Measurements from ENCODE around the gene PGF. TPM values are rescaled to one million over a fixed set of nuclear protein-coding genes. Genes with fewer than 3 reads are reported as not detected.

The PGF gene
- total RNA-seq, 2 donors from 2014 or later: 0.40 to 0.48 TPM

DNA sequence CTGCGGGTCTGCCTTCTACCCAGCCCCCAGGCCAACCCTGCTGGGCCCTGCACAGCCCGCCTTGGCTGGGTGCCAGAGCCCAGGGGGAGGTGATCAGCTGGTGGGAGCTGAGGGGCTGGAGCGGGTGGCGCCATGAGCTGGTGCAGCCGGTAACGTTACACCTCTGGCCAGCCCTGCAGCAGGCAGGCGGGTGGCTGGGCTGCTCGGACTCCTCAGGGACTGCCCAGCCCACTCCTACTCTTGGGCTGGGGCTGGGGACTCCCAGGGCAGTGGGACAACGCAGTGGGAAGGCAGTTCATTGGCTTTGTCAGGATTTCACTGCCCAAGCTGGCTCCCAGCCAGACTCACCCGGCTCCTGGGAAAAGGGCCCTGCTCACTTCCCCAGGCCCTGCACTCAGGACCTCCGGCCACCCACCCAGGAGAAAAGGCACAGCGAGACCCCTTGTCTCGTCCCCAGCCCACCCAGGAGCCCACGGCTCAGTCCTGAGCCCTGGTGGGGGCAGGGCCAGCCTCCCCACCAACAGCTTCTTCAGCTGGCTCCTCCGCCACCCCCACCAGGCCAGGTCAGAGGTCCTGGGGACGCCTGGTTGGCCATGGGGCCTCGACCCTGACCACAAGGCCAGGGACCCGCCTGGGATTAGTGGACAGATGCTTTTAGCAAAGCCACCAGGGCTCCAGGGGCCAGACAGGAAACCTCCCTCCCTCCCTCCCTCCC, 1.0 kb downstream of the PGF start:
- no peaks in the 10 kb centered on the region for H3K36me3 Mint-ChIP-seq (ENCODE audit: low read depth)
- peaks cover 4% of the 10 kb centered on the region for H3K27me3 Mint-ChIP-seq
- no peak overlapping the region for H3K27ac Mint-ChIP-seq
- no peak for ATAC-seq (replicated peaks)
- peak overlapping the region; percentile 33 for H3K4me3 Mint-ChIP-seq
- H3K4me1 Mint-ChIP-seq: peaks cover 4% of the 10 kb centered on the region
- H3K9me3 Mint-ChIP-seq: no peaks in the 10 kb centered on the region

DNA sequence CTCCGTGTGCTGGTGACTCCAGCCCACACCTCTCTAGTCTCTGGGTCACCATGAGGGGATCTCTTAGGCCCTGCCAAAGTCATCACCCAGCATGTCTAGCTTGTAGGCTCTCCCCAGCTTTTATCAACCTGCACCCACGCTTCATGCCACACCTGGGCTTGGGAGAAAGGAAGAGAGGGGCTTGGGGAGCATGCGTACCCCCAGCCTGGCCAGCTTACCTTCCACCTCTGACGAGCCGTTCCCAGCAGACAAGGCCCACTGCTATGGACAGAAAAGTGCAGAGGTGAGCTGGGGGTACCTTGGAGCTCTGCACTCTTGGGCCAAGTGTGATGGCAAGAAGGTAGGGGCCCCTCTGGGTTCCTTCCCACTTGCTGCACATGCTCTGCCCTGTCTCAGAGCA, 1.7 kb downstream of the PGF start:
- Mint-ChIP-seq H3K4me1 (peaks cover 4% of the 10 kb centered on the region), H3K27ac (no peak overlapping the region), H3K27me3 (peaks cover 4% of the 10 kb centered on the region), H3K4me3 (no peak overlapping the region), H3K36me3 (ENCODE audit: low read depth) (no peaks in the 10 kb centered on the region), H3K9me3 (no peaks in the 10 kb centered on the region)
- no peak for ATAC-seq (replicated peaks)

DNA sequence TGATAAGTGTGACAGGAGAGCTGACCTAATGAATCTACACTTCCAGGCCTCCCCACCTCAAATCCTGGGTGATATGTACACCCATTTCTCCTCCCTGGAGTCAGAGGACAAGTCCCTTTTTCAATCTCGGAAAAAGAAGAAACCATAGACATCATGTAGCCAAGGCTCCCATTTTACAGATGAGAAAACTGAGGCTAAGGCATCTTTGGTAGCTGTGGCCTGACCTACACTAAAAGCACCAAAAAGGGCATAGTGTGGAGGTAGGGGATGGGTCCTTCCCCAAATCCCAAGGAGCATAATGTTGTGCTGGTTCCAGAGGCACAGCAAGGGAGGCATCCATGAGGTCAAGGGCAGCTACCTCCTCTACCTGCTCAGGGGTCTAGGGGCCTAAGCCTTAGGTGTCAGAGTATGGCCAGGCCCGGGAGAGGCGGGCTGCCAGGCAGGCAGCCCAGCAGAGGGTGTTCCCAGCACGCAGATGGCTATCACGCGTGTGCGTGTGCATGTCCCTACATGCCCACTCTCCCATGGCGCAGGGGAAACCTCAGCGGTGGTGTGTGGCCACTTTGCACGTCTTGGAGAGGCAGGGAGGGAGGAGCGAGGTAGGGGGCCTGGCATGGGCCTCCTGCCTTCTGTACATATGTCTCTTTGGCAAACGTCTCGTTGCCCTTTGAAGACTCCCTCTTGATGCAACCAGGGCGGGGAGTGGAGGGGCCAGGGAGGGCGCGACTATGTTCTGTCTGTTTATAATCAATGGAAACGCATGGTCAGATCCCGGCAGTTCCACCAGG, 2.5 kb downstream of the PGF start:
- no peak for ATAC-seq (replicated peaks)
- Mint-ChIP-seq H3K9me3 (no peaks in the 10 kb centered on the region), H3K36me3 (ENCODE audit: low read depth) (no peaks in the 10 kb centered on the region), H3K4me3 (no peak overlapping the region), H3K27me3 (peaks cover 4% of the 10 kb centered on the region), H3K4me1 (peaks cover 4% of the 10 kb centered on the region), H3K27ac (no peak overlapping the region)

DNA sequence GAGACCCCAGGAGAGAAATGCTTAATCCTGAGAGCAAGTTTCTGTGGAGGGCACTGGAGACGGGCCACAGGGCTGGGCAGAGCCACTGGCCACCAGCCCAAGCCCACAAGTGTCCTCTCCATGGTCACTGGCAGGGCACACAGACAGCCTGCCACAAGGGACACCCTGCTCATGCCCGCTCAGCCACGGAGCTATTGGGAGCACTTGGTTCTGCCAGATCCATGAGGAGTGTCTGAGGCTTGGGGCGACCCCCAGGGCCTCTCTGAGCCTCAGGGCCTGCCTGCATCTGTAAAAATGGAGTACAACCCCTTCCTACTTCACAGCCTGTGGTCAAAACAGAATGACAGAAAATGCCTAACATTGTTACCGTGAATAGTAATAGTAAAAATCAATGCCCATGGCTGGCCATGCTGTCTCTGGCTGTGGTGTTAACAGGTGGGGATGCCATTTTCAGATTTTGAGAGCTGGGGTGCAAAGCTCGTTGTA, 3.2 kb downstream of the PGF start:
- no peak for ATAC-seq (replicated peaks)
- Mint-ChIP-seq H3K4me3 (no peak overlapping the region), H3K4me1 (peaks cover 4% of the 10 kb centered on the region), H3K9me3 (no peaks in the 10 kb centered on the region), H3K36me3 (ENCODE audit: low read depth) (no peaks in the 10 kb centered on the region), H3K27ac (no peak overlapping the region), H3K27me3 (peaks cover 4% of the 10 kb centered on the region)

DNA sequence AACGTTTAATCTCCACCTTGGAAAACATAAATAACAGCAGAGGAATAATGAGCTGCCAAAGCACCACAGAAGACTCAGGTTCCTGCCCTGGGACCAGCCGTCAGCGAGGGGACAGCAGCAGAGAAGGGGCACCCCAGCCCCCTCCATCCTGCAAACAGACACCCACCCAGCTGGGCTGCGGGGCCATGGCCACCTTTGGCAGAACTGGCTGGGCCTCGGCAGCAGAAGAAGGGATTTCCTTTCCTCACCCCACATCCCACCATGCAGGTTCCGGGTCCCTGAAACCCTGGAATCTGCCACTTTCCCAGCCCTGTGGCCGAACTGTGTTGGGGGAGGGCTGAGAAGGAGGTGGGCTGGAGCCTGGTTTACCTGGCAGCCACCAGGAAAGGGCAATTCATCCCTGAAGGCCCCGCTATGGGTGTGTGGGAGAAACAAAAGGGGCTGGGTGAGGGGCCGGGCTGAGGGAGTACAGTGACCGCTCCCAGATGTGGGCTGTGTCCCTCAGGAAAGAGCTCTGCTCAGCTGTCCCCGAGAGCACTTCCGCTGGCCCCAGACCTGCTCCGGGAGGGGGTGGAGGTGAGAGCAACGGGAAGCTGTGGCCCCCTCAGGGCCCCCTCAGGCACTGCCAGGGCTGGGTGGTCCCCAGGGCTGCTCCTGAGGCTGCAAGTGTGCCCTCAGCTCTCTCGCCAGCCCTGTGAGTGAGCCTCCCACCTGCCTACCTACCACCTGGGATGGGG, 3.8 kb downstream of the PGF start:
- ATAC-seq (replicated peaks): no peak
- no peak overlapping the region for H3K4me3 Mint-ChIP-seq
- peaks cover 6% of the 10 kb centered on the region for H3K4me1 Mint-ChIP-seq
- no peak overlapping the region for H3K27ac Mint-ChIP-seq
- H3K27me3 Mint-ChIP-seq: peaks cover 4% of the 10 kb centered on the region
- H3K36me3 Mint-ChIP-seq (ENCODE audit: low read depth): no peaks in the 10 kb centered on the region
- no peaks in the 10 kb centered on the region for H3K9me3 Mint-ChIP-seq

DNA sequence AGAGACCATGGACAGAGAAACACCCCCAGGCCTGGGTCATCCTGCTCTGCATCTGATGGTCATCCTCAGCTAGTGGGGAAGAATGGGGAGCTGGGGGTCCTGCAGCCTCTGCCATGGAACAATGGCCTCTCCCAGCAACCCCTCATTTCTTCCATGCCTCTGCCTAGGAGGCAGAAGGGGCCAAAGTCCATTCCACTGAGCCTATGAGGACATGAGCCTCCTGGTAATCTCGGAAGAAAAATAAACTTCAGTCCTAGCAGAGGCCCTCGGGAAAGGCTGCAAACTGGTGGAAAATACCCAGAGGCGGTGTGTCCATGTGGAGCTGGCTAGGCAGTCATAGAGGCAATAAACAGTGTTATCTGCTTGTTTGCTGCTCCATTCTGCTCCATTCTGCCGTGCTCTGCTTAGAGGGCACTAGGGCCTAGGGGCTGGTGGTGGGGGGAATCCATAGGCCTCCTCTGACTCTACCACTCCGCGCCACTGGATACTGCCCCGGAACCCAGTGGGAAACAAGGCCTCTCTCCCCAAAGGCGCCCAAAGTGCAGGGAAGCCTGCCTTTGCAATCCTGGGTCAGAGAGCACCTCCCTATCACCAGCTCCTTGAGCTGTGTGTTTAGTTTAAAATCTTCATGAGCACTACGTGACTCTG, 4.5 kb downstream of the PGF start:
- Mint-ChIP-seq H3K27ac (no peak overlapping the region), H3K36me3 (ENCODE audit: low read depth) (no peaks in the 10 kb centered on the region), H3K4me3 (no peak overlapping the region), H3K27me3 (no peaks in the 10 kb centered on the region), H3K9me3 (no peaks in the 10 kb centered on the region), H3K4me1 (peaks cover 8% of the 10 kb centered on the region)
- no peak for ATAC-seq (replicated peaks)

DNA sequence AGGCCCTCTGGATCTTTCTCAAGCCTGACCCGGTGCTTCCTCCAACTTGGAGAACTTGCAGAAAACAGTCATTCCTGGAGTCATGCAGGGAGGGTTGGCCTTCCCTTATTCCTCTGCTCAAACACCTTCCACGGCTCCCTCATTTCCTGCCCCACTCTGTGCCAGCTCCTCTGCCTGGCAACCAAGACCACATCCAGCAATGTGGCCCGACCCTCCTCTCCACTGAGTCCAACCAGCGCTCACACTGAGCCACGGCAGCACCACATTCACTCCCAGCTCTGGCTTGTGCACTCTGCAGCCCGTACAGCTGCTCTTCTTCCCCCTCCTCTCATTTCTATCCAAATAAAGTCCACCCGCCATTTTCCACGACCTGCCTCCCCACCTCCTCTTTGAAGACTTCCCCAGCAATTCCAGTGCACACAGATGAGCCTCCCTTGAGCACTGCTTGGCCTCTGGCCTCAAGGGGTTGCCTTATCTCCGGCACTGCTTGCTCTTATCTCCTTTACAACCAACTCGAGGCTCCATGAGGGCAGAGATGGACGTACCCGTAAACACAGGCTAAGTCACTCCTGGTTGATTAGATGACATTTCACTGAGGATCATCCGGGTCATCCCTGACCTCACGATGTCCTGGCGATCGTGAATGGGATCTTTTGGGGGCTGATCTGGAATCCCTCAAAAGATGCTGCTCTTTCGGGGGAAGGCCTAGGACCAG, 5.4 kb downstream of the PGF start:
- ATAC-seq (replicated peaks): no peak
- Mint-ChIP-seq H3K27ac (no peak overlapping the region), H3K27me3 (no peaks in the 10 kb centered on the region), H3K9me3 (no peaks in the 10 kb centered on the region), H3K4me1 (peaks cover 8% of the 10 kb centered on the region), H3K4me3 (no peak overlapping the region), H3K36me3 (ENCODE audit: low read depth) (no peaks in the 10 kb centered on the region)

DNA sequence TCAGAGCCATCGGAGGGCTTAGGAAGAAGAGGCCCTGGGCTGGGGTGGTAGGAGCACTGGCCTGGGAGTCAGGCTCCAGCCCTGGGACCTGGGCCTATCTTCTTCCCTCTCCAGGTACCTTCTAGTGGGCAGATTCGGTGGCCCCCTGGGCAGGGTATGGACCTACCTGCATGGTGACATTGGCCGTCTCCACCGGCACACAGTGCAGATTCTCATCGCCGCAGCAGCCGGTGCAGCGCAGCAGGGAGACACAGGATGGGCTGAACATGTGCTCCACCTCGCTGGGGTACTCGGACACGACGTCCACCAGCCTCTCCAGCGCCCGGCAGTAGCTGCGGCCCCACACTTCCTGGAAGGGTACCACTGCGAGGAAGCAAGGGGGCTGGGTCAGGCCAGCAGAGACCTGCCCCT, 6.2 kb downstream of the PGF start:
- Mint-ChIP-seq H3K27ac (no peak overlapping the region), H3K27me3 (no peaks in the 10 kb centered on the region), H3K4me3 (no peak overlapping the region), H3K36me3 (ENCODE audit: low read depth) (no peaks in the 10 kb centered on the region), H3K9me3 (no peaks in the 10 kb centered on the region), H3K4me1 (peaks cover 8% of the 10 kb centered on the region)
- ATAC-seq (replicated peaks): no peak

DNA sequence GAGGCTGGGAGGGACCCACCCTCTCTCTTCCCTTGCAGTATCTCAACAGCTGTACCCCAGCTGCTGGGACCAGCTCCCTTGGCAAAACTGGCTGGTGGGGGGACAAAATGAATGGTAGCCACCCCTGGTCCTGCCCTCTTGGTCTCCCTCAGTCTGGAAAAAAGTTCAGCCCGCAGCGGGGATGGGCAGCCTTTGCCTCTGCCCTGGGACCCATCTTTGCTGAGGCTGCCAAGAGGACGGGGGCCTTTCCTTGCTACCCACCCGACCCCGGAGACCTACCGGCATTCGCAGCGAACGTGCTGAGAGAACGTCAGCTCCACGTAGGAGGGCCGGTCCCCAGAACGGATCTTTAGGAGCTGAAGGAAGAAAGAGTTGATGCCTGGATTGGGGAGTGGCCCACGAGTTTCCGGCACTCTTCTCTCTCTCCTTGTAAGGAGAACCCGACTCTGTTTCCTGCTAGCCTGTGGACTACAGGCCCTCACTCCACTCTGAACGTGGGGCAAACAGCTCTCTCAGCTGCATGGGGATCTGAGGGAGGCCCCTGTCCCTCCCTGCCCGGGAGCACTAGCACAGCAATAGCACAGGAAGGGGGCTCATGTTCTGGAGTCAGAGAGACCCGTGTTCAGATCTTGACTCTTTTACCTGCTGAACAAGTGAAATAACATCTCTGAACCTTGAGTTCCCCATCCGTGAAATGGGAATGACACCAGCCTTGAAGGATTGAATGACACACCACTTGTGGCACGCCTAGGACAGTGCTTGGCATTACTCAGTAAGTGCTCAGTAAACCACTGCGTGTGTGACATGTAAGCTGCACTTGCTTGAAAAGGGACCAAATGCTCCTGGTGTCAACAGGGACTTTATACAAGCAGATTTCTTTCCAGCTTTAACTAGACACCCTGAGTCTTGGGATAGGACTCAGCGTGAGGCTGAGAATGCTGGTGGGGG, 6.9 kb downstream of the PGF start:
- no peaks in the 10 kb centered on the region for H3K27me3 Mint-ChIP-seq
- peaks cover 8% of the 10 kb centered on the region for H3K4me1 Mint-ChIP-seq
- no peaks in the 10 kb centered on the region for H3K9me3 Mint-ChIP-seq
- ATAC-seq (replicated peaks): no peak
- H3K36me3 Mint-ChIP-seq (ENCODE audit: low read depth): no peaks in the 10 kb centered on the region
- no peak overlapping the region for H3K4me3 Mint-ChIP-seq
- H3K27ac Mint-ChIP-seq: no peak overlapping the region

DNA sequence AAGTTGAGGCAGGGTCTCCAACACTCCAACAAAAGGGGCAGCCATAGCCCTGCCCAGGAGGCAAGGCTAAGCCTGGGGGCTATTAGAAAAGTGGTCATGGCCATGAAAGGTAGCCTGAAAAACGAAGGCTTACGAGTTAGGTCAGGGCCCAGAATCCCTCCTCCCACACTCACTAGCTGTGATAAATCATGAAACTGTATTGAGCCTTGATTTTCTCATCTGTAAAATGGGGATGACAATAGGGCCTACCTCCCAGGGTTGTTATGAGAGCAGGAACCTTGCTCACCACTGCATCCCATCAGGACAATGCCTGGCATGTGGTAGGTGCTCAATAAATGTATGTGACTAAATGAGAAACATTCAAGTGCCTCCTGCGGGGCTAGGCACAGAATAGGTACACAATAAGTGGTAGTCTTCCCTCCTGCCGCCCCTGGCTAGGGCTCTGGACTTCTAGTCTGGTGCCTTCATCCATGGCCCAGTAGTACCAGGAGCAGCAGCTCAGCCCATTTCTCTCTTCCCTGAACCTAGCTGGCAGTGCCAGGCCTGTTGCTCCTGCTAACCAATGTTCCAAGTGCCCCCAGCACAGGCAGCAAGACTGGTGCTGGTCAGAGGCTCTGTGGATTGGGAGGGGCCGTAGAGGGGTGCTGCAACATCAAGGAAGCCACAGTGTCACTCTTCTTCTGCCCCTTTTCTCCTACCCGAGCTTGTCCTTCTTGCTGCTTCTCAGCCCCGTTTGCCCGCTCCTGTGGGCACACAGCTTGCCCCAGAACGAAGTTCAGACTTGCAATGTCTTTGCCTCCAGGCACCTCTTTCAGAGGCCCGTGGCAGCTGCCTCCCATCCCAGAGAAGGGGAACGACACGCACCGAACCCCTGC, 7.8 kb downstream of the PGF start:
- H3K27ac Mint-ChIP-seq: no peak overlapping the region
- no peaks in the 10 kb centered on the region for H3K36me3 Mint-ChIP-seq (ENCODE audit: low read depth)
- no peak for ATAC-seq (replicated peaks)
- H3K4me3 Mint-ChIP-seq: no peak overlapping the region
- no peaks in the 10 kb centered on the region for H3K27me3 Mint-ChIP-seq
- peaks cover 17% of the 10 kb centered on the region for H3K4me1 Mint-ChIP-seq
- no peaks in the 10 kb centered on the region for H3K9me3 Mint-ChIP-seq

DNA sequence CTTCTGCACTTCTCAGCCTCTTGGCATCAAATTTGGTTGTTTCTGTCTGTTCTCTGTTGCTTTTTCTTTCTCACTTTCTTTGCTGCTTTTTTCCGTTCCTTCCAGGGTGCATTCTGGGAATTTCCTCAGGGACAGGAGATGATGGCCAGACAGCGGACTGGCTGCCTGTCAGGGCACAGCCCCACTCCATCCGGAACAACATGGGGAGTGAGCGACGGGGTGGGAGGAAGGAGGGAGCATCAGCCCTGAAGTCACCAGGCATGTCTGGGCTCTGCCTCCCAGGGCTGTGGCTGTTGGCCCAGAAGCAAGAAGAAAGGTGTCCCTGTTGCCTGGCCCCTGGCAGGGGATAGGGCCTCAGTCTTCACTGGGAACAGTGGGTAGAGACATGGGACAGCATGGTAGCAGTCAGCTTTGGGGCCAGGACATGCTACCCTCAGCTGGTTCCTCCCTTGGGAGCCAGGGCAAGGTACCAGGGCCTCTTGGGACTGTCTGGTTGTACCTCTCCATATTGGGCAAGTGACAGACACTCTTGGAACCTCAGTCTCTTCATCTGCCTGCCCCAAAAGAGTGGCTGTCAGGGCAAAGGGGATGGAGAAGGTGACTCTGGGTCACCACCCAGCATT, 8.6 kb downstream of the PGF start:
- peaks cover 19% of the 10 kb centered on the region for H3K4me1 Mint-ChIP-seq
- no peaks in the 10 kb centered on the region for H3K36me3 Mint-ChIP-seq (ENCODE audit: low read depth)
- no peaks in the 10 kb centered on the region for H3K9me3 Mint-ChIP-seq
- peak overlapping the region; percentile 51 for H3K4me3 Mint-ChIP-seq
- no peaks in the 10 kb centered on the region for H3K27me3 Mint-ChIP-seq
- peak overlapping the region; percentile 73 for H3K27ac Mint-ChIP-seq
- ATAC-seq (replicated peaks): no peak

Measured in activated T-helper 17 cell treated with anti-CD3 and anti-CD28 coated beads, Interleukin-2, amount 50 U/mL, for 72 hours (primary cell).